Smooth muscle cell (in vitro differentiated cells): ENCODE measurements around the gene GRIK4. TPM values are rescaled to one million over a fixed set of nuclear protein-coding genes. Genes with fewer than 3 reads are reported as not detected.

Experiments
- DNase-seq: peaks from one replicate; lab custom pipeline; 2025; ENCODE audit not compliant: unreplicated experiment; lab: John Stamatoyannopoulos, UW
- H2AFZ ChIP-seq: fragments of 200-600 bp; sonication (generic); 2 replicates; pipeline ENCODE4 v1.6.0; 2016; ENCODE audit warnings: antibody characterized with exemption, low read depth, mild to moderate bottlenecking
- H3F3A ChIP-seq: fragments of 200-600 bp; sonication (generic); 2 replicates; pipeline ENCODE4 v1.6.0; 2017; ENCODE audit warnings: antibody characterized with exemption, low read depth
- H3K27ac ChIP-seq: fragments of 200-600 bp; sonication (generic); 2 replicates; pipeline ENCODE4 v1.5.1; 2016; ENCODE audit warnings: low read depth, mild to moderate bottlenecking
- H3K27me3 ChIP-seq: fragments of 200-600 bp; sonication (generic); 2 replicates; pipeline ENCODE4 v1.6.1; 2016; ENCODE audit warnings: low read depth, mild to moderate bottlenecking
- H3K36me3 ChIP-seq: fragments of 200-600 bp; sonication (generic); 2 replicates; pipeline ENCODE4 v1.5.1; 2016; ENCODE audit warnings: low read depth
- H3K4me1 ChIP-seq: fragments of 200-600 bp; sonication (generic); 2 replicates; pipeline ENCODE4 v1.5.1; 2016; ENCODE audit warnings: low read depth
- H3K4me2 ChIP-seq: fragments of 200-600 bp; sonication (generic); 2 replicates; pipeline ENCODE4 v1.6.0; 2016; ENCODE audit warnings: mild to moderate bottlenecking
- H3K4me3 ChIP-seq: fragments of 200-600 bp; sonication (generic); 2 replicates; pipeline ENCODE4 v1.5.1; 2016; ENCODE audit warnings: mild to moderate bottlenecking
- H3K79me2 ChIP-seq: fragments of 200-600 bp; sonication (generic); 2 replicates; pipeline ENCODE4 v1.6.0; 2016; ENCODE audit warnings: low read depth, mild to moderate bottlenecking
- H3K9ac ChIP-seq: fragments of 200-600 bp; sonication (generic); 2 replicates; pipeline ENCODE4 v1.6.0; 2016; ENCODE audit warnings: low read depth
- H3K9me3 ChIP-seq: fragments of 200-600 bp; sonication (generic); replicated peaks from 2 replicates; pipeline ENCODE4 v1.5.1; 2016; ENCODE audit warnings: low read depth
- H4K20me1 ChIP-seq: fragments of 200-600 bp; sonication (generic); 2 replicates; pipeline ENCODE4 v1.6.0; 2016; ENCODE audit warnings: low read depth
- CTCF ChIP-seq: fragments of 200-600 bp; sonication (generic); IDR thresholded peaks from 2 replicates; pipeline ENCODE4 v1.5.1; 2017; ENCODE audit warnings: borderline replicate concordance, mild to moderate bottlenecking, antibody characterized with exemption; ENCODE audit not compliant: insufficient read depth, poor library complexity, severe bottlenecking
- WGBS: methylation state at CpG from one replicate; pipeline ENCODE4 v1.1.7; 2016; ENCODE audit warnings: low lambda C conversion rate; 5-methylcytosine and 5-hydroxymethylcytosine counted together
- polyA plus RNA-seq: library from polyadenylated mRNA; unstranded; fragments of >200 nt; fragmentation: Nextera tagmentation; extraction: Ambion mirVana; gene quantifications from 2 replicates; pipeline ENCODE4 v1.2.1, GENCODE V29; 2016
- total RNA-seq: library from RNA; depleted of rRNA; stranded (reverse); fragments of >200 nt; gene quantifications from 2 replicates; pipeline ENCODE4 v1.2.3, GENCODE V29; 2014

GRIK4 gene
- total and polyA plus RNA-seq, 2 experiments from 2014 or later = not detected

GRCh38 chr11:120652705-120653335, 141.3 kb downstream of the GRIK4 start:
- Histone ChIP-seq H3K9ac (no peak overlapping the region), H3K79me2 (no peaks in the 10 kb centered on the region), H3K27me3 (peaks cover 47% of the 10 kb centered on the region), H3K36me3 (no peaks in the 10 kb centered on the region), H3K9me3 (no peaks in the 10 kb centered on the region), H3K27ac (no peak overlapping the region), H3K4me3 (no peak overlapping the region), H3K4me1 (no peaks in the 10 kb centered on the region), H3F3A (no peaks in the 10 kb centered on the region), H3K4me2 (no peak overlapping the region), H2AFZ (no peak overlapping the region), H4K20me1 (no peaks in the 10 kb centered on the region)
- TF ChIP-seq CTCF = no peak
- no peak for DNase-seq
- WGBS = 83% methylated on average over 3 of the region's 3 CpGs

GRCh38 chr11:120655589-120655988, 144.0 kb downstream of the GRIK4 start:
- no peaks in the 10 kb centered on the region for H3K4me1 ChIP-seq
- no peak overlapping the region for H3K9ac ChIP-seq
- no peaks in the 10 kb centered on the region for H3K79me2 ChIP-seq
- H3K9me3 ChIP-seq = no peaks in the 10 kb centered on the region
- peaks cover 22% of the 10 kb centered on the region for H3K27me3 ChIP-seq
- no peaks in the 10 kb centered on the region for H3K36me3 ChIP-seq
- TF ChIP-seq CTCF = no peak
- 93% methylated on average over 5 of the region's 5 CpGs for WGBS
- no peak overlapping the region for H3K27ac ChIP-seq
- no peaks in the 10 kb centered on the region for H4K20me1 ChIP-seq
- DNase-seq = no peak
- H2AFZ ChIP-seq = no peak overlapping the region
- H3K4me3 ChIP-seq = no peak overlapping the region
- no peaks in the 10 kb centered on the region for H3F3A ChIP-seq
- H3K4me2 ChIP-seq = no peak overlapping the region

- no peak overlapping the region for H3K4me3 ChIP-seq
- no peak overlapping the region for H2AFZ ChIP-seq
- H3K27me3 ChIP-seq = peaks cover 12% of the 10 kb centered on the region
- no peaks in the 10 kb centered on the region for H3K79me2 ChIP-seq
- no peaks in the 10 kb centered on the region for H3K36me3 ChIP-seq
- no peaks in the 10 kb centered on the region for H3K4me1 ChIP-seq
- 96% methylated on average over 6 of the region's 6 CpGs for WGBS
- no peak overlapping the region for H3K27ac ChIP-seq
- no peaks in the 10 kb centered on the region for H4K20me1 ChIP-seq
- H3F3A ChIP-seq = no peaks in the 10 kb centered on the region
- H3K9me3 ChIP-seq = no peaks in the 10 kb centered on the region
- H3K9ac ChIP-seq = no peak overlapping the region
- no peak overlapping the region for H3K4me2 ChIP-seq
- DNase-seq = no peak
- TF ChIP-seq CTCF = no peak
Measured at GRCh38 chr11:120657306-120658070, 145.9 kb downstream of the GRIK4 start.
